ENCODE results near the gene SPEM2. TPM values are rescaled to one million over a fixed set of nuclear protein-coding genes. Genes with fewer than 3 reads are reported as not detected.

SPEM2 gene
- total and polyA plus RNA-seq, 2 experiments from 2014 or later: not detected

GRCh38 chr17:7440113-7440833 is 14.9 kb downstream of the SPEM2 start:
- Histone ChIP-seq H3K27ac (peak overlapping the region; percentile 49), H3K36me3 (replicated peaks; ENCODE audit: insufficient read depth, low read depth) (no peaks in the 10 kb centered on the region), H4K20me1 (ENCODE audit: insufficient read depth, poor library complexity, severe bottlenecking) (no peaks in the 10 kb centered on the region), H3K9me3 (ENCODE audit: low read depth) (no peaks in the 10 kb centered on the region), H3K4me3 (peak overlapping the region; percentile 75), H3K9me2 (replicated peaks; ENCODE audit: insufficient read depth) (no peaks in the 10 kb centered on the region), H3K27me3 (peaks cover 29% of the 10 kb centered on the region), H3K4me1 (ENCODE audit: insufficient read depth) (peaks cover 53% of the 10 kb centered on the region), H3K79me2 (peaks cover 2% of the 10 kb centered on the region), H2AFZ (peak overlapping the region; percentile 55), H3K4me2 (peak overlapping the region; percentile 99)
- TF ChIP-seq EZH2phosphoT487 (IDR thresholded peaks at IDR 0.05; ENCODE audit: low read depth, severe bottlenecking, unreplicated experiment): no peak
- peak; percentile 2 for TF ChIP-seq EZH2 (IDR thresholded peaks at IDR 0.05; ENCODE audit: borderline replicate concordance)
- WGBS (ENCODE audit: low lambda C conversion rate, missing lambda C conversion rate): under 1% methylated on average over 25 of the region's 46 CpGs
- DNase-seq (ENCODE audit: low spot score): peak; percentile 78

- no peaks in the 10 kb centered on the region for H3K9me3 ChIP-seq (ENCODE audit: low read depth)
- no peak overlapping the region for H2AFZ ChIP-seq
- peaks cover 2% of the 10 kb centered on the region for H3K79me2 ChIP-seq
- DNase-seq (ENCODE audit: low spot score): peak; percentile 67
- peak overlapping the region; percentile 75 for H3K4me3 ChIP-seq
- H4K20me1 ChIP-seq (ENCODE audit: insufficient read depth, poor library complexity, severe bottlenecking): no peaks in the 10 kb centered on the region
- peak overlapping the region; percentile 49 for H3K27ac ChIP-seq
- WGBS (ENCODE audit: low lambda C conversion rate, missing lambda C conversion rate): 3% methylated on average over 10 of the region's 12 CpGs
- H3K27me3 ChIP-seq: peaks cover 29% of the 10 kb centered on the region
- TF ChIP-seq EZH2phosphoT487 (IDR thresholded peaks at IDR 0.05; ENCODE audit: low read depth, severe bottlenecking, unreplicated experiment) (no peak), CTCF (IDR thresholded peaks at IDR 0.05; ENCODE audit: poor library complexity) (no peak), EZH2 (IDR thresholded peaks at IDR 0.05; ENCODE audit: borderline replicate concordance) (no peak)
- H3K4me2 ChIP-seq: peak overlapping the region; percentile 99
- peaks cover 53% of the 10 kb centered on the region for H3K4me1 ChIP-seq (ENCODE audit: insufficient read depth)
- H3K9me2 ChIP-seq (replicated peaks; ENCODE audit: insufficient read depth): no peaks in the 10 kb centered on the region
- no peaks in the 10 kb centered on the region for H3K36me3 ChIP-seq (replicated peaks; ENCODE audit: insufficient read depth, low read depth)
Measured at GRCh38 chr17:7440834-7441195, 15.4 kb downstream of the SPEM2 start.

GRCh38 chr17:7441266-7441665 is 15.8 kb downstream of the SPEM2 start:
- H3K36me3 ChIP-seq (replicated peaks; ENCODE audit: insufficient read depth, low read depth): no peaks in the 10 kb centered on the region
- H2AFZ ChIP-seq: no peak overlapping the region
- H3K4me3 ChIP-seq: no peak overlapping the region
- 66% methylated on average over 7 of the region's 7 CpGs for WGBS (ENCODE audit: low lambda C conversion rate, missing lambda C conversion rate)
- no peaks in the 10 kb centered on the region for H3K9me3 ChIP-seq (ENCODE audit: low read depth)
- no peak overlapping the region for H3K27ac ChIP-seq
- H4K20me1 ChIP-seq (ENCODE audit: insufficient read depth, poor library complexity, severe bottlenecking): no peaks in the 10 kb centered on the region
- no peak for TF ChIP-seq CTCF (IDR thresholded peaks at IDR 0.05; ENCODE audit: poor library complexity)
- TF ChIP-seq EZH2phosphoT487 (IDR thresholded peaks at IDR 0.05; ENCODE audit: low read depth, severe bottlenecking, unreplicated experiment): no peak
- no peak for TF ChIP-seq EZH2 (IDR thresholded peaks at IDR 0.05; ENCODE audit: borderline replicate concordance)
- DNase-seq (ENCODE audit: low spot score): no peak
- peaks cover under 1% of the 10 kb centered on the region for H3K79me2 ChIP-seq
- H3K4me1 ChIP-seq (ENCODE audit: insufficient read depth): peaks cover 50% of the 10 kb centered on the region
- H3K27me3 ChIP-seq: peaks cover 29% of the 10 kb centered on the region
- peak overlapping the region; percentile 99 for H3K4me2 ChIP-seq
- no peaks in the 10 kb centered on the region for H3K9me2 ChIP-seq (replicated peaks; ENCODE audit: insufficient read depth)

- H3K27me3 ChIP-seq: peaks cover 29% of the 10 kb centered on the region
- 92% methylated on average over 2 of the region's 2 CpGs for WGBS (ENCODE audit: low lambda C conversion rate, missing lambda C conversion rate)
Measured at GRCh38 chr17:7442142-7442541, 16.7 kb downstream of the SPEM2 start.

More at GRCh38 chr17:7442142-7442541, 16.7 kb downstream of the SPEM2 start:
- Histone ChIP-seq H3K4me3 (no peak overlapping the region), H3K9me2 (replicated peaks; ENCODE audit: insufficient read depth) (no peaks in the 10 kb centered on the region), H3K27ac (no peak overlapping the region), H3K4me1 (ENCODE audit: insufficient read depth) (peaks cover 43% of the 10 kb centered on the region), H2AFZ (no peak overlapping the region), H3K79me2 (no peaks in the 10 kb centered on the region), H3K9me3 (ENCODE audit: low read depth) (no peaks in the 10 kb centered on the region), H4K20me1 (ENCODE audit: insufficient read depth, poor library complexity, severe bottlenecking) (no peaks in the 10 kb centered on the region), H3K4me2 (no peak overlapping the region), H3K36me3 (replicated peaks; ENCODE audit: insufficient read depth, low read depth) (no peaks in the 10 kb centered on the region)
- TF ChIP-seq CTCF (IDR thresholded peaks at IDR 0.05; ENCODE audit: poor library complexity) (no peak), EZH2 (IDR thresholded peaks at IDR 0.05; ENCODE audit: borderline replicate concordance) (no peak), EZH2phosphoT487 (IDR thresholded peaks at IDR 0.05; ENCODE audit: low read depth, severe bottlenecking, unreplicated experiment) (no peak)
- no peak for DNase-seq (ENCODE audit: low spot score)
